Lower leg skin (tissue), 3 donors: ENCODE data around the gene MT1M.
"Not testable (repeated sequence)": the region's sequence is repeated elsewhere in the genome, so short reads cannot be mapped to it uniquely, and the experiment has no call there.

Experiments used
- CTCF ChIP-seq, 3 donors: fragments of 450-650 bp; IDR thresholded peaks; one replicate each; pipeline ENCODE4 v1.5.1; 2016; ENCODE audit warnings: antibody characterized with exemption in 3 of 3, mild to moderate bottlenecking in 3 of 3, moderate library complexity in 2 of 3
- POLR2A ChIP-seq, 2 donors: fragments of 450-650 bp; IDR thresholded peaks; one replicate each; pipeline ENCODE4 v1.6.1; 2016 to 2017; ENCODE audit warnings: antibody characterized with exemption in 2 of 2, mild to moderate bottlenecking in 1 of 2, moderate library complexity in 1 of 2

GRCh38 chr16:56665286-56666261 is 33.1 kb downstream of the MT1M start:
- TF ChIP-seq CTCF, POLR2A (IDR thresholded peaks at IDR 0.05): not testable (repeated sequence)
